ENCODE results near the gene SKAP2.

- TF ChIP-seq CTCF (IDR thresholded peaks at IDR 0.05): no peak
- TF ChIP-seq POLR2A (IDR thresholded peaks at IDR 0.05): no peak
Observed at GRCh38 chr7:26624431-26624830, 240.0 kb downstream of the SKAP2 start.

Measured in adrenal gland (tissue), 5 donors.